ENCODE data around the gene KCND2.

Gene KCND2

GRCh38 chr7:120785095-120785494 is 512.1 kb downstream of the KCND2 start:
- Histone ChIP-seq H3K27ac (ENCODE audit: low read depth, low read length) (no peak overlapping the region), H3K4me3 (ENCODE audit: low read length) (no peak overlapping the region), H3K4me1 (ENCODE audit: insufficient read depth, low read length) (peaks cover 15% of the 10 kb centered on the region), H3K27me3 (ENCODE audit: insufficient read depth, low read length) (no peaks in the 10 kb centered on the region), H3K9me3 (ENCODE audit: insufficient read depth, low read depth, low read length) (no peaks in the 10 kb centered on the region), H3K9ac (ENCODE audit: low read depth, low read length) (no peak overlapping the region), H3K36me3 (ENCODE audit: insufficient read depth, low read length) (no peaks in the 10 kb centered on the region)
- 66% methylated on average over 1 of the region's 1 CpG for WGBS

DNA sequence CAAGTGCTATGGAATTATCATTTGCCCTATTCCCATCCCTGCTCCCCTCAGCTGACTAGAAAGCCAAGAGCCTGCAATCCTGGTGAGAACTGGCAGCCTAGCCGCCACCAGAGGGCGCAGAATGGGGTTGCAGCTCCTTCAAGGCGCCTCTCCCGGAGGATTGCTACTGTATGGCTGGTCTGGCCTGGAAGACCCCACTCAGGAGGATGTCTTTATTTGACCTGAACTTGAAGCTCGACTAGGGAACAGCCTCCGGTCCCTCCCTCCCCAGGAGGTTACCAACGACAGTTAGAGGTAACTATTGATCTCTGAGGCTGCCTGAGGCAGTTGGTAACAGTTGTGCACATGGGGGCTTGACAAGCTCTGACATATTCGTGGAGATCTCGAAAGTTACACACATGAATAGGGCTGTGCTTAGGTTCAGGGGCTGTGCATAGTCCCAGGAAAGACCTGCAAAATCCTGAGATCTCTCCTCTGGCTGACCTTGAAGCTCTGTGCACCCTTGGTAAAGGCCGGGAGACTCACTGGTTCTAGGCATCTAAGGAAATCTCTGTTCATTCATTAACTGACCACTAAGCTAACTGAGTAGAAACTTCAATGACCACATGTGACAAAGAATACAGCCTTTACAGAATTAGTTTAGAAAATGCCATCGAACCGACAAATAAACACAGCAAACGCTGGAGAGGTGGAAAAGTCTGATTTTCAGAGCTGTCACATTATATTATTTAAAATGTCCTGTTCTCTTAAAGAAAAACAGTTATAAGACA is 519.3 kb downstream of the KCND2 start:
- Histone ChIP-seq H3K4me1 (ENCODE audit: insufficient read depth, low read length) (peaks cover 5% of the 10 kb centered on the region; the same call in 1 of the 2 replicates), H3K27ac (ENCODE audit: low read depth, low read length) (no peak overlapping the region), H3K4me3 (ENCODE audit: low read length) (no peak overlapping the region), H3K27me3 (ENCODE audit: insufficient read depth, low read length) (no peaks in the 10 kb centered on the region), H3K9me3 (ENCODE audit: insufficient read depth, low read depth, low read length) (no peaks in the 10 kb centered on the region), H3K36me3 (ENCODE audit: insufficient read depth, low read length) (no peaks in the 10 kb centered on the region), H3K9ac (ENCODE audit: low read depth, low read length) (no peak overlapping the region)
- 48% methylated on average over 12 of the region's 13 CpGs for WGBS

- H3K9me3 ChIP-seq (ENCODE audit: insufficient read depth, low read depth, low read length), result no peaks in the 10 kb centered on the region
- no peaks in the 10 kb centered on the region for H3K36me3 ChIP-seq (ENCODE audit: insufficient read depth, low read length)
- no peak overlapping the region for H3K4me3 ChIP-seq (ENCODE audit: low read length)
- H3K27me3 ChIP-seq (ENCODE audit: insufficient read depth, low read length), result no peaks in the 10 kb centered on the region
- no peak overlapping the region for H3K9ac ChIP-seq (ENCODE audit: low read depth, low read length)
- peaks cover 5% of the 10 kb centered on the region; the same call in 1 of the 2 replicates for H3K4me1 ChIP-seq (ENCODE audit: insufficient read depth, low read length)
- H3K27ac ChIP-seq (ENCODE audit: low read depth, low read length), result no peak overlapping the region
- 98% methylated on average over 2 of the region's 2 CpGs for WGBS
Measured at GRCh38 chr7:120792861-120793130, 519.8 kb downstream of the KCND2 start.

DNA sequence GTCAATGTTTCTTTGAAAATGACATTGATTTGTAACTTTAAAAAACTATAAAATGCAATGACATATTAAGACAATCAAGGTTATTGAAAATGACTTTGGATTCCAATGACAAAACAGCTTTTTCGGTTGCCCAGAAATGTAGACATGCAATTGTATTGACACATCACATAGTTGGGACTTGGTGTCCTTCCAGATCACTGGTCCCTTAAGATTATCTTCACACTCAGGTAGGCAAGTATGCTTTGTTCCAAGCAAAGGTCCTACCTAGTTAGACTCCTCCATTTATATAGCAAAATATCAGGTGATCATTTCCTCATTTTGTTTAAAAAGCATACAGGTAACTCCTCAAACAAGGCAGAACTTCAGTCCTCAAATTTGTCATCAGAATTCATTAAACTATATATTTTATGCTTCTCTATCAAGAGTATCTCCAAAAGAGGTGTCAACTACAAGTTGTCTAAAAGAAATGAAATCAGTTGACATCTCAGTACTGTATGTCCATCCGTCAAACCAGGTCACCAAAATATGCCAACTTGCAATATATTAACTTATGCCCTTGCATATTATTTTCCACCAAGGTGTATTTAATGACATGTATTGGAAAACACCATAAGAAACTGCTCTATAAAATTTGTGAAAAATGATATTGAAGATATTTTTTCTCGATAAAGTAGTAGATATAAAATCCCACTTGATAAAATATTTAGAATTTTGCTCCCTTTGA is 520.4 kb downstream of the KCND2 start:
- Histone ChIP-seq H3K9ac (ENCODE audit: low read depth, low read length) (no peak overlapping the region), H3K27me3 (ENCODE audit: insufficient read depth, low read length) (no peaks in the 10 kb centered on the region), H3K36me3 (ENCODE audit: insufficient read depth, low read length) (no peaks in the 10 kb centered on the region), H3K4me3 (ENCODE audit: low read length) (no peak overlapping the region), H3K9me3 (ENCODE audit: insufficient read depth, low read depth, low read length) (no peaks in the 10 kb centered on the region), H3K27ac (ENCODE audit: low read depth, low read length) (no peak overlapping the region), H3K4me1 (ENCODE audit: insufficient read depth, low read length) (peaks cover 5% of the 10 kb centered on the region; the same call in 1 of the 2 replicates)
- 96% methylated on average over 2 of the region's 3 CpGs for WGBS

GRCh38 chr7:120794106-120794729 is 521.2 kb downstream of the KCND2 start:
- Histone ChIP-seq H3K4me3 (ENCODE audit: low read length) (no peak overlapping the region), H3K9me3 (ENCODE audit: insufficient read depth, low read depth, low read length) (no peaks in the 10 kb centered on the region), H3K36me3 (ENCODE audit: insufficient read depth, low read length) (no peaks in the 10 kb centered on the region), H3K27ac (ENCODE audit: low read depth, low read length) (no peak overlapping the region), H3K27me3 (ENCODE audit: insufficient read depth, low read length) (no peaks in the 10 kb centered on the region), H3K4me1 (ENCODE audit: insufficient read depth, low read length) (peaks cover 8% of the 10 kb centered on the region; the same call in 1 of the 2 replicates), H3K9ac (ENCODE audit: low read depth, low read length) (no peak overlapping the region)
- 91% methylated on average over 4 of the region's 4 CpGs for WGBS

DNA sequence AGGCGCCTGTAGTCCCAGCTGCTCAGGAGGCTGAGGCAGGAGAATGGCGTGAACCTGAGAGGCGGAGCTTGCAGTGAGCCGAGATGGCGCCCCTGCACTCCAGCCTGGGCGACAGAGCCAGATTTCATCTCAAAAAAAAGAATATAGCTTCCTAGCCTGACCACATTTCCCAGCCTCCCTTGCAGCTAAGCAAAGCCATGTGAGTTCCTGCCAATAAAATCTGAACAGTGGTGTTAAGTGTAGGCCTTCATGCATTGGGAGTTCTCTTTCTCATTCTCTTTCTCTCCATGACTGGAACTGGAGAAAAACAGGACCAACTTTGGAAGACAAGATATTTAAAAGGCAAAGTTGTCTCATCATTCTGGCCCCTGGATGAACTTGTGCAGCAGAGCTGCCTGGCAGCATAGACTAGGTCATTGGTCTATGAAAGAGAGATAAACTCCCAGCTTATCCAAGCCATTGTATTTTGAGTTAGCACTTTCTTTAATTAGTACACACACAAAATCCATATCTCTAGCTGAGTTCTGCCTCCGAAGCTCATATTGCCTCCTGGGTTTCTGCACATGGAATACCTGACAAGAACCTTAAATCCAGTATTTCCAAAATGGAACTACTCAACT is 524.2 kb downstream of the KCND2 start:
- H3K36me3 ChIP-seq (ENCODE audit: insufficient read depth, low read length), result no peaks in the 10 kb centered on the region
- H3K9ac ChIP-seq (ENCODE audit: low read depth, low read length), result no peak overlapping the region
- WGBS, result 96% methylated on average over 7 of the region's 7 CpGs
- H3K4me3 ChIP-seq (ENCODE audit: low read length), result no peak overlapping the region
- H3K9me3 ChIP-seq (ENCODE audit: insufficient read depth, low read depth, low read length), result no peaks in the 10 kb centered on the region
- H3K27ac ChIP-seq (ENCODE audit: low read depth, low read length), result no peak overlapping the region
- peaks cover 8% of the 10 kb centered on the region; the same call in 1 of the 2 replicates for H3K4me1 ChIP-seq (ENCODE audit: insufficient read depth, low read length)
- no peaks in the 10 kb centered on the region for H3K27me3 ChIP-seq (ENCODE audit: insufficient read depth, low read length)

DNA sequence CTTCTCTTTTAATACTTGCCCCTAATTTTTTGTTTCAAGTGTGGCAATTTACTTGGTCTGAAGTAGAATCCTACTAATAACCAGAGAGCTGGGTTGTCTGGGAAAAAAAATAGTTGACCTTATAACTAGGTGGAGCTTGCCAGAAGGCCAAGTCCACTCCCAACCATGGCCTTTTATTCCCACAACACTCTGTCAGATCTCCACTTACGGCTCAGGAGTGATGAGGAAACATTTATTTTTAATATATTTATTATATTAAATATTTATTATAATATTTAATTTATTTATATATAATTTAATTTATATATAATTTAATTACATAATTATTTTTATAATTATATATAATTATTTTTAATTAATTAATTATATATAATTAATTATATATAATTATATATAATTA is 526.2 kb downstream of the KCND2 start:
- Histone ChIP-seq H3K36me3 (ENCODE audit: insufficient read depth, low read length) (0 out of 2 replicates have a peak, but pooled peaks cover 5% of the 10 kb centered on the region), H3K9me3 (ENCODE audit: insufficient read depth, low read depth, low read length) (no peaks in the 10 kb centered on the region), H3K4me1 (ENCODE audit: insufficient read depth, low read length) (peaks cover 4% of the 10 kb centered on the region; the same call in 1 of the 2 replicates), H3K27me3 (ENCODE audit: insufficient read depth, low read length) (no peaks in the 10 kb centered on the region), H3K4me3 (ENCODE audit: low read length) (no peak overlapping the region), H3K27ac (ENCODE audit: low read depth, low read length) (no peak overlapping the region), H3K9ac (ENCODE audit: low read depth, low read length) (no peak overlapping the region)
- no CpG with 5 or more reads among the region's 1 CpG for WGBS
